WTC11 (cell line): Measurements from ENCODE around the gene TMEM272.

Experiments used
- TF ChIP-seq, protein P1 (sequence below): sonication (generic); formaldehyde crosslinking; IDR thresholded peaks from 2 replicates; pipeline ENCODE4 v1.8.1; 2022; ENCODE audit warnings: low read depth, missing genetic modification reagents, borderline replicate concordance
- TF ChIP-seq, protein P2 (sequence below): sonication (generic); formaldehyde crosslinking; IDR thresholded peaks from 2 replicates; pipeline ENCODE4 v1.8.0; 2022; ENCODE audit warnings: mild to moderate bottlenecking, missing genetic modification reagents

DNA sequence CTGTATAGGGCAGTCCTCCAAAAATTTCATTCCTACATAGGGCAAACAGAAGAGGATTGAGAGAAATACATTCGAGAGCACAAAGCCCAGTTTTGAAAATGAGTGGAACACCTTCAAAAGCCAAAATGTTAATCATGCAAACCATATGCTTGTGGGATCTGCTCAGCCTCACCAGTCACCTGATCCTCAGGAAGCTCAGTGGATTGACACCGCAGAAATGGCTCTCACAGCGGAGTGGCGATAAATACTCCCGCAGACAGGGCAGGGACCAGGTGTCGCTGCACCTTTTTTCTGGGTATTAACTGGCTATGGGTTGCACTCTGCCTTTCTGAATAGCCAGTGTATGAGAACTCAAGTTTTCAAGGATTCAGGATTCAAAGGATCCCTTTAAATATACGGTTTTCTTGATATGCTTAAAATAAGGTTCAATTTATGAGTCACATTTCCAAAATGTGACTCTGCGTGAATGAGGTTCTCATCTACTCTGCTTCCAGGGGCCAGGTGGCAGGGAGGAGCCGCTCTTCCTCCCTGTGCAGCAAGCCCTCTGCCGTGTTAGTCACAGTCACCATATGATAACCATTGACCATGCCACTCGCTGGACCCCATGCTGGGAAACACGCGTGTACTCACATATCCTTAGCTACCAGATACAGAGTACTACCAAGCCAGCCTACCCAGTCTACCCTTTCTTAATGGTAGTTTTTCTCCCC, 22.7 kb downstream of the TMEM272 start:
- TF ChIP-seq, protein P1, sequence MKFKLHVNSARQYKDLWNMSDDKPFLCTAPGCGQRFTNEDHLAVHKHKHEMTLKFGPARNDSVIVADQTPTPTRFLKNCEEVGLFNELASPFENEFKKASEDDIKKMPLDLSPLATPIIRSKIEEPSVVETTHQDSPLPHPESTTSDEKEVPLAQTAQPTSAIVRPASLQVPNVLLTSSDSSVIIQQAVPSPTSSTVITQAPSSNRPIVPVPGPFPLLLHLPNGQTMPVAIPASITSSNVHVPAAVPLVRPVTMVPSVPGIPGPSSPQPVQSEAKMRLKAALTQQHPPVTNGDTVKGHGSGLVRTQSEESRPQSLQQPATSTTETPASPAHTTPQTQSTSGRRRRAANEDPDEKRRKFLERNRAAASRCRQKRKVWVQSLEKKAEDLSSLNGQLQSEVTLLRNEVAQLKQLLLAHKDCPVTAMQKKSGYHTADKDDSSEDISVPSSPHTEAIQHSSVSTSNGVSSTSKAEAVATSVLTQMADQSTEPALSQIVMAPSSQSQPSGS: no peak
- TF ChIP-seq, protein P2, sequence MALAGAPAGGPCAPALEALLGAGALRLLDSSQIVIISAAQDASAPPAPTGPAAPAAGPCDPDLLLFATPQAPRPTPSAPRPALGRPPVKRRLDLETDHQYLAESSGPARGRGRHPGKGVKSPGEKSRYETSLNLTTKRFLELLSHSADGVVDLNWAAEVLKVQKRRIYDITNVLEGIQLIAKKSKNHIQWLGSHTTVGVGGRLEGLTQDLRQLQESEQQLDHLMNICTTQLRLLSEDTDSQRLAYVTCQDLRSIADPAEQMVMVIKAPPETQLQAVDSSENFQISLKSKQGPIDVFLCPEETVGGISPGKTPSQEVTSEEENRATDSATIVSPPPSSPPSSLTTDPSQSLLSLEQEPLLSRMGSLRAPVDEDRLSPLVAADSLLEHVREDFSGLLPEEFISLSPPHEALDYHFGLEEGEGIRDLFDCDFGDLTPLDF (CRISPR knock-in tag): no peak
